Measurements from ENCODE around the gene REV3L. TPM values are rescaled to one million over a fixed set of nuclear protein-coding genes. Genes with fewer than 3 reads are reported as not detected.
A peak's percentile ranks its signal among the peaks of the same experiment; 100 is the strongest.

REV3L gene
- total and polyA plus RNA-seq, 2 of the 13 experiments (the other 11 are each of a cell fraction or from before 2014, with no cell fraction given) = 12.8 to 31.3 TPM

- TF ChIP-seq ZSCAN25 (CRISPR knock-in tag; IDR thresholded peaks at IDR 0.05) (peak; percentile 26; the same call in 1 of the 2 replicates), ZNF839 (CRISPR knock-in tag; IDR thresholded peaks at IDR 0.05; ENCODE audit: borderline replicate concordance) (no peak), CCDC6 (CRISPR knock-in tag; IDR thresholded peaks at IDR 0.05) (peak; percentile 38), ZNF230 (CRISPR knock-in tag; IDR thresholded peaks at IDR 0.05) (0 out of 2 replicates have a peak, but pooled peaks have one; percentile 3), NR2F6 (IDR thresholded peaks at IDR 0.05) (no peak), NR2F6 (CRISPR knock-in tag; IDR thresholded peaks at IDR 0.05) (0 out of 2 replicates have a peak, but pooled peaks have one; percentile 23), ZFP36L1 (CRISPR knock-in tag; IDR thresholded peaks at IDR 0.05) (no peak), GTF3A (CRISPR knock-in tag; conservative IDR thresholded peaks at IDR 0.05) (peak; percentile 64; the same call in 1 of the 2 replicates), ZNF18 (CRISPR knock-in tag; IDR thresholded peaks at IDR 0.05; ENCODE audit: insufficient replicate concordance) (peak; percentile 26), ZNF703 (CRISPR knock-in tag; IDR thresholded peaks at IDR 0.05; ENCODE audit: borderline replicate concordance) (no peak; the same call in 1 of the 2 replicates), FOXJ3 (CRISPR knock-in tag; IDR thresholded peaks at IDR 0.05; ENCODE audit: borderline replicate concordance) (no peak), PATZ1 (CRISPR knock-in tag; IDR thresholded peaks at IDR 0.05) (peak; percentile 96), PCBP2 (optimal IDR thresholded peaks at IDR 0.05; ENCODE audit: low read depth, low read length, poor library complexity, severe bottlenecking) (peak; percentile 11), CREM (IDR thresholded peaks at IDR 0.05) (peak; percentile 63), CREM (CRISPR knock-in tag; IDR thresholded peaks at IDR 0.05) (no peak), BRCA1 (CRISPR knock-in tag; IDR thresholded peaks at IDR 0.05) (no peak), CTCF (CRISPR knock-in tag; IDR thresholded peaks at IDR 0.05) (peak; percentile 56), SIX4 (CRISPR knock-in tag; IDR thresholded peaks at IDR 0.05) (no peak; the same call in none of the 2 replicates), ATF7-NPFF (CRISPR knock-in tag; IDR thresholded peaks at IDR 0.05; ENCODE audit: low read depth) (no peak), RXRA (CRISPR knock-in tag; IDR thresholded peaks at IDR 0.05) (peak; percentile 70), PLRG1 (conservative IDR thresholded peaks at IDR 0.05) (no peak), MTA3 (CRISPR knock-in tag; IDR thresholded peaks at IDR 0.05) (no peak)
These were observed at the start of gene REV3L (continued) for GRCh38 chr6:111482959-111483735.

All from HepG2 (cell line).